ENCODE results near the gene GH1.
A peak's percentile ranks its signal among the peaks of the same experiment; 100 is the strongest.
"Not testable (repeated sequence)": the region's sequence is repeated elsewhere in the genome, so short reads cannot be mapped to it uniquely, and the experiment has no call there.

Gene GH1

GRCh38 chr17:63894021-63894420, 24.6 kb downstream of the GH1 start:
- not testable (repeated sequence) for DNase-seq

GRCh38 chr17:63892316-63893037, 26.2 kb downstream of the GH1 start:
- not testable (repeated sequence) for DNase-seq

- DNase-seq: not testable (repeated sequence)
Observed at GRCh38 chr17:63889026-63889848, 29.4 kb downstream of the GH1 start.

DNA sequence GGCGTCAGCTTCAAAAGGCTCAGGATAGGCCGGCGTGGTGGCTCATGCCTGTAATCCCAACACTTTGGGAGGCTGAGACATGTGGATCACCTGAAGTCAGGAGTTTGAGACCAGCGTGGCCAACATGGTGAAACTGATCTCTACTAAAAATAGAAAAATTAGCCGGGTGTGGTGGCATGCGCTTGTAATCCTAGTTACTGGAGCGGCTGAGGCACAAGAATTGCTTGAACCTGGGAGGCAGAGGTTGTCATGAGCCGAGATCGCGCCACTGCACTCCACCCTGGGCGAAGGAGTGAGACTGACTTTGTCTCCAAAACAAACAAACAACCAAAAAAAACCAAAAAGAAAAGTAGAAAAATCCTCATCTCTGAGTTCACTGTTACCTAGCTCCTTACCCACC, 33.5 kb downstream of the GH1 start:
- DNase-seq: not testable (repeated sequence)

DNA sequence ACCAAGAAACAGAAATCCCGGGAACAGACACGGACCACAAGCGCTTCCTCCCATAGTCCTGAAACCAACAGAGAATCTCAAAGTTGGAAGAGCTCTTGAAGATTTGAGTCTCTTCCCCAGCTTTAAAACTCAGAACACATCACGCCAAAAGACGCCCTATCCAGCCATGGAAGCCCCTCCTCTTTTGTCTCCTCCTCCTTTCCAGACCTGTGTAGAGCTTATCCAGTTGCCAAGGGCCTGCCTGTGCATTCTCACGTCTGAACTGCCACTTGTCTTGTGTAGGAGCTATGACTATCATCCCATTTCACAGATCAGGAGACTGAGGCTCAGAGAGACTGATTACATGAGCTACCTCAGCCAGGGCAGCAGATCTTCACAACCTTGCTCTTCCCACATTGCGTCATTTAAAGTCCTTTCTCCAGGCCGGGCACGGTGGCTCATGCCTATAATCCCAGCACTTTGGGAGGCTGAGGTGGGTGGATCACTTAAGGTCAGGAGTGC, 36.0 kb downstream of the GH1 start:
- DNase-seq: not testable (repeated sequence)

DNA sequence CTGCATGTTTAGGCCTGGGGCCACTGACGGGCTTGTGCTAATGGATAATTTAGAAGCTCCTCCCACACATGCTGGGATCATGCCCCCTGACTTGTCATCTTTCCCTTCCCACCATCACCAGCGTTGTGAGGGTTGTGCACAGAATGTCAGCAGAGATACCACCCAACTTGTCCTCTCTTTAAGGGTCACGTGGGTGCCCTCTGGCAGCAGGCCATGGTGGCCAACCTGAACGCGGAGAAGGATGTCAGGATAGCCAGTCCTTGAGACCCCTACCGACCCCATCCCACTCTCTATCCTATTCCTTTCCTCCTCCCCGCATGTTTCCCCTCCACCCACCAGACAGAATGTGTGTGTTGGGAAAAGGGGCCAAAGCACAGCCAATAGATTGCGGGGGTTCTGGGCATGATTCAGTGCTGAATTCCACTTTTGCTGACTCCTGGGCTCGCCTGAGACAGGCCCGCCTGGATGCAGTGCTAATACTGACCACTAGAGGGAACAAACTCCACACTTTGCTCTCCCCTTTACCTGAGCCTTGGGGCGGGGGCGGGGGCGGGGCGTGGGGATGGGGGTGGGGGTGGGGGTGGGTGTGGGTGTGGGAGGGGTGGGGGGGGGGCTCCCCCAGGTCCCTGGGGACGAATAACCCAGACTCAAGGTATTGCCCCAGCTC, 36.6 kb downstream of the GH1 start, which contains the start of gene GH2:
Gene GH2, minus strand, starts transcription at position 10 of the 667 bp plus-strand sequence. CDS start 143 bp downstream, outside the sequence.
- peak; percentile 12 to 36 (median 25) for DNase-seq

DNA sequence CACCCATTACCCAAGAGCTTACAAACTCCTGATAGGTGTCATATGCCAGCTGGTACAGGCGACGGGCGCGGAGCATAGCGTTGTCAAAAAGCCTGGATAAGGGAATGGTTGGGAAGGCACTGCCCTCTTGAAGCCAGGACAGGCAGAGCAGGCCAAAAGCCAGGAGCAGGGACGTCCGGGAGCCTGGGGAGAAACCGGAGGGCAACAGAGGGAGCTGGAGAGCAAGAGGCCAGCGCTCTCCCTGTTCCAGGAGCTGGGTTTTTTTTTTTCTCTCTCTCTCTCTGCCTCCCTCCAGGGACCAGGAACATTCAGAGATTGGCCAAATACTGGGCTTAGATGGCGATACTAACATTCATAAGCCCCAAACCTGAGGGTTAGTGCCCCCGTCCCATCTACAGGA, 37.3 kb downstream of the GH1 start:
- not testable (repeated sequence) for DNase-seq

GRCh38 chr17:63880706-63881105, 37.9 kb downstream of the GH1 start:
- no peak for DNase-seq

DNA sequence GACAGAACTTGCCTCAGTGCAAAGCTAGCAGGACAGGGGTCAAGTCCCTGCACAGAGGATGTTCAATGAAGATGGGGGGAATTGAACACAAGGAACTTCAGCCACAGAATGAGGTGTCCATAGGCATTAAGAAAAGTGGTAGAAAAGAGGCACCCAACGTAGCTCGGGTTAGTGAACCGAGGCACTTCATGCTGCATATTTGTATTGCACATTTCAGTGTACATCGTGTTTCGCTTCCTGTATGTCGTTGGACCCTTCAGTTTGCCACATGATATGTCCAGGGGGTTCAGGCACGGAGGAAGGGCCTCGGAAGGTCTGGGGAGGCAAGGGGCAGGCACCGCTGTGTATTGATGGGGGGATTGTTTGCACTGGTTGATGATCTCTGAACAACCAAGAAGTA, 40.2 kb downstream of the GH1 start:
- not testable (repeated sequence) for DNase-seq

DNA sequence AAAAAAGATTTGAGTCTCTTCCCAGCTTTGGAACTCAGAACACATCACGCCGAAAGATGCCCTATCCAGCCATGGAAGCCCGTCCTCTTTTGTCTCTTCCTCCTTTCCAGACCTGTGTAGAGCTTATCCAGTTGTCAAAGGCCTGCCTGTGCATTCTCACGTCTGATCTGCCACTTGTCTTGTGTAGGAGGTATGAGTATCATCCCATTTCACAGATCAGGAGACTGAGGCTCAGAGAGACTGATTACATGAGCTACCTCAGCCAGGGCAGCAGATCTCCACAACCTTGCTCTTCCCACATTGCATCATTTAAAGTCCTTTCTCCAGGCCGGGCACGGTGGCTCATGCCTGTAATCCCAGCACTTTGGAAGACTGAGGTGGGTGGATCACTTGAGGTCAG, 43.9 kb downstream of the GH1 start:
- DNase-seq: not testable (repeated sequence)

GRCh38 chr17:63874061-63874626, 44.5 kb downstream of the GH1 start:
- DNase-seq: not testable (repeated sequence)

DNA sequence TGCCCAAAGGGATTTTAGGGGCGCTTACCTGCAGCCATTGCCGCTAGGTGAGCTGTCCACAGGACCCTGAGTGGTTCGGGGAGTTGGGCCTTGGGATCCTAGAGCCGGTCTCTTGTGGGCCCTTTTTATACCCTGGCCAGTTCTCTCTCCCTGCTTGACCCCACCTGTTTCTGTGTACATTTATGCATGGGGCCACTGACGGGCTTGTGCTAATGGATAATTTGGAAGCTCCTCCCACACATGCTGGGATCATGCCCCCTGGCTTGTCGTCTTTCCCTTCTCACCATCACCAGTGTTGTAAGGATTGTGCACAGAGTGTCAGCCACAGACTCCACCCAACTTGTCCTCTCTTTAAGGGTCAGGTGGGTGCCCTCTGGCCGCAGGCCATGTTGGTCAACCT, 45.1 kb downstream of the GH1 start, which contains the start of gene CSH2:
Gene CSH2, minus strand, starts transcription at position 101 of the 400 bp plus-strand sequence. Its CDS starts 63 bp downstream, at position 38.
- DNase-seq: not testable (repeated sequence)

GRCh38 chr17:63871646-63872365, 46.8 kb downstream of the GH1 start:
- DNase-seq: not testable (repeated sequence)

GRCh38 chr17:63870292-63870665, 48.4 kb downstream of the GH1 start:
- DNase-seq: not testable (repeated sequence)

DNA sequence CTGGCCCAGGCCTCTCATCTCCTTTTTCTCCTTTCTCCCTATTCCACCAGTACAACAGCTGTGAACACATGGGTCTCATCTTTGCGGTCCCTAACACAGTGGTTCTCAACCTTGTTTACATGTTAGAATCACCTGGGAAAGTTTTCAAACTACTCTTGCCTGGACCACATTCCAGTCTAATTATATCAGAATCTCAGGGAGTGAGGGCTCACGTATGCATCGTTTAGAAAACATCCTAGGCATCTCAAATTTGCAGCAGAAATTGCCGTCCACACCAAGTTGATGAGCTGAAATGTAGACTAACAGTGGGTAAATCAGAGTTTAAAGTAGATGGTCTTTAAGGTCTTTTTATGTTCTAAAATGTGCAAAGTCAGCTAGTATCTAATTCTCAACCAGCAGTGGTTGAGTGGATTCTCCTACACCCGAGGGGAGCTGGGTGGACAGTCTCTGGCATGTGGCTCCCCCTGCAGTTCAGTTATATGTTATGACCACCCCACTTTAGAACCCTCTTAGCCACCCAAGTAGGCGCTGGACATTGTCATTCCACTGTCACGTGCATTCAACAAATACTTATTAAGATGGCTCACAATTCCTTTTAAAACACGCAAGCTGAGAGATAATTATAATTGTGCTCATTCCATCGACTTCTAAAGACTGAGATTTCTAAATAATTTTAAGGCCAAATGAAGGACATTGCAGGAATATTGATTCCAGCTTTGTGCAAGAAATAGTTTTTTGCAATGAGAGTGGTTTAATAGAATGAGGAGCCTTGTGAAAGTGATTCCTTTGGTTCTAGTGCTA, 48.9 kb downstream of the GH1 start:
- DNase-seq: not testable (repeated sequence)

Measured in activated naive CD4-positive, alpha-beta T cell (primary cell).